Left ventricle myocardium inferior (tissue), 1 donor: ENCODE results near the gene PCDHA11. TPM values are rescaled to one million over a fixed set of nuclear protein-coding genes. Genes with fewer than 3 reads are reported as not detected.
"Not testable (repeated sequence)": the region's sequence is repeated elsewhere in the genome, so short reads cannot be mapped to it uniquely, and the experiment has no call there.

Source experiments
- DNase-seq: peaks from one replicate; pipeline ENCODE4 v3.0.0-alpha.2; 2020
- H3K27ac ChIP-seq: fragments of 200-600 bp; replicated peaks from 2 replicates; pipeline ENCODE4 v1.8.0; 2021
- H3K27me3 ChIP-seq: fragments of 200-600 bp; 2 replicates; pipeline ENCODE4 v1.8.0; 2021; ENCODE audit warnings: low read depth
- H3K36me3 ChIP-seq: fragments of 200-600 bp; 2 replicates; pipeline ENCODE4 v1.8.0; 2021
- H3K4me1 ChIP-seq: fragments of 200-600 bp; 2 replicates; pipeline ENCODE4 v1.8.0; 2021
- H3K4me3 ChIP-seq: fragments of 200-600 bp; 2 replicates; pipeline ENCODE4 v1.8.0; 2021; ENCODE audit warnings: mild to moderate bottlenecking, moderate library complexity
- H3K9me3 ChIP-seq: fragments of 200-600 bp; replicated peaks from 2 replicates; pipeline ENCODE4 v1.8.0; 2021
- intact Hi-C: fragments of 100-400 bp; cut with micrococcal nuclease; formaldehyde crosslinking; loops from one replicate; pipeline ENCODE4 v1.11.0; 2022
- total RNA-seq: library from RNA; stranded (reverse); fragmentation: NEBNext Ultra II Directional; extraction: Animal tissue kit (Norgen Biotek cat#: 25700); gene quantifications from one replicate; pipeline ENCODE4 v1.2.1, GENCODE V29; 2021
- TF ChIP-seq, protein P1 (sequence below): fragments of 200-600 bp; IDR thresholded peaks from 2 replicates; pipeline ENCODE4 v1.8.0; 2021; ENCODE audit warnings: antibody characterized with exemption, mild to moderate bottlenecking, borderline replicate concordance
- donor health status: DM: no; HTN: yes; CAD: no; lungs with severe emphysema.

The PCDHA11 gene
- total RNA-seq, 1 donor from 2014 or later: not detected

DNA sequence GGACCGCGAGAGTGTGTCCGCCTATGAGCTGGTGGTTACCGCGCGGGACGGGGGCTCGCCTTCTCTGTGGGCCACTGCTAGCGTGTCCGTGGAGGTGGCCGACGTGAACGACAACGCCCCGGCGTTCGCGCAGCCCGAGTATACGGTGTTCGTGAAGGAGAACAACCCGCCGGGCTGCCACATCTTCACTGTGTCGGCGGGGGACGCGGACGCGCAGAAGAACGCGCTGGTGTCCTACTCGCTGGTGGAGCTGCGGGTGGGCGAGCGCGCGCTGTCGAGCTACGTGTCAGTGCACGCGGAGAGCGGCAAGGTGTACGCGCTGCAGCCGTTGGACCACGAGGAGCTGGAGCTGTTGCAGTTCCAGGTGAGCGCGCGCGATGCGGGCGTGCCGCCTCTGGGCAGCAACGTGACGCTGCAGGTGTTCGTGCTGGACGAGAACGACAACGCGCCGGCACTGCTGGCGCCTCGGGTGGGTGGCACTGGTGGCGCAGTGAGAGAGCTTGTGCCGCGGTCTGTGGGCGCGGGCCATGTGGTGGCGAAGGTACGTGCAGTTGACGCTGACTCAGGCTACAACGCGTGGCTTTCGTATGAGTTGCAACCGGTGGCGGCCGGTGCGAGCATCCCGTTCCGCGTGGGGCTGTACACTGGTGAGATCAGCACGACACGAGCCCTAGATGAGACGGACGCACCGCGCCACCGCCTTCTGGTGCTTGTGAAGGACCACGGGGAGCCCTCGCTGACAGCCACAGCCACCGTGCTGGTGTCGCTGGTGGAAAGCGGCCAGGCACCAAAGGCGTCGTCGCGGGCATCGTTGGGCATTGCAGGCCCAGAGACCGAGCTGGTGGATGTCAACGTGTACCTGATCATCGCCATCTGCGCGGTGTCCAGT lies 32.9 kb upstream of the PCDHA11 start:
- peaks cover 81% of the 10 kb centered on the region for H3K27me3 ChIP-seq

DNA sequence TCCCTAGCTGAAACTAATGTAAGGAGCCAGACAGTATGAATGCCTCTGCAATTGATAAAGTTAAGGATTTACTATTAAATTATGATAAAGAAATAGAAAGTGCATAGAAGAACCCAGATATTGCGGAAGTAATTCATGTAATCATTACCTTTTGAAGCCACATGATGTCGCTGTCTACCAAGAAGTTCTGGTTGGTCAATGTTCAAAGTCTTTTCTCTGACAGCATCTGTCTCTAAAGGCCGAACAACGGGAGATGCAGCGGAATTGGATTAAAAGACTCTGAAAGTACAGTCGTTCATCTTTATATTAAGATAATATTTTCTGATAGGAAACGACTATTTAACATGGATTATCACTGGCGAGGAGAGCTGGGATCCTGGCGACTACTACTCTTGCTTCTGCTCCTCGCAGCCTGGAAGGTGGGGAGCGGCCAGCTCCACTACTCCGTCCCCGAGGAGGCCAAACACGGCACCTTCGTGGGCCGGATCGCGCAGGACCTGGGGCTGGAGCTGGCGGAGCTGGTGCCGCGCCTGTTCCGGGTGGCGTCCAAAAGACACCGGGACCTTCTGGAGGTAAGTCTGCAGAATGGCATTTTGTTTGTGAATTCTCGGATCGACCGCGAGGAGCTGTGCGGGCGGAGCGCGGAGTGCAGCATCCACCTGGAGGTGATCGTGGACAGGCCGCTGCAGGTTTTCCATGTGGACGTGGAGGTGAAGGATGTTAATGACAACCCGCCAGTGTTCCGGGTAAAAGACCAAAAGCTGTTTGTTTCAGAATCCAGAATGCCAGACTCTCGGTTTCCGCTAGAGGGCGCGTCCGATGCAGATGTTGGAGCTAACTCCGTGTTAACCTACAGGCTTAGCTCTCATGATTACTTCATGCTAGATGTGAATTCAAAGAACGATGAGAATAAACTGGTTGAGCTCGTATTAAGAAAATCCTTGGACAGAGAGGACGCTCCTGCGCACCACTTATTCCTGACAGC lies 27.5 kb upstream of the PCDHA11 start, which contains the start of gene PCDHA8:
Gene PCDHA8 (plus strand): TSS at position 210 of the 985 bp plus-strand sequence. CDS start 135 bp downstream, at position 345.
- intact Hi-C loops: no loop called here
- no peak within 1 kb of the TSS for H3K27ac ChIP-seq
- no peaks in the 10 kb centered on the region for H3K36me3 ChIP-seq
- DNase-seq: no peak
- no peak within 1 kb of the TSS for H3K4me3 ChIP-seq
- peaks cover 53% of the 10 kb centered on the region for H3K9me3 ChIP-seq
- TF ChIP-seq, protein P1, sequence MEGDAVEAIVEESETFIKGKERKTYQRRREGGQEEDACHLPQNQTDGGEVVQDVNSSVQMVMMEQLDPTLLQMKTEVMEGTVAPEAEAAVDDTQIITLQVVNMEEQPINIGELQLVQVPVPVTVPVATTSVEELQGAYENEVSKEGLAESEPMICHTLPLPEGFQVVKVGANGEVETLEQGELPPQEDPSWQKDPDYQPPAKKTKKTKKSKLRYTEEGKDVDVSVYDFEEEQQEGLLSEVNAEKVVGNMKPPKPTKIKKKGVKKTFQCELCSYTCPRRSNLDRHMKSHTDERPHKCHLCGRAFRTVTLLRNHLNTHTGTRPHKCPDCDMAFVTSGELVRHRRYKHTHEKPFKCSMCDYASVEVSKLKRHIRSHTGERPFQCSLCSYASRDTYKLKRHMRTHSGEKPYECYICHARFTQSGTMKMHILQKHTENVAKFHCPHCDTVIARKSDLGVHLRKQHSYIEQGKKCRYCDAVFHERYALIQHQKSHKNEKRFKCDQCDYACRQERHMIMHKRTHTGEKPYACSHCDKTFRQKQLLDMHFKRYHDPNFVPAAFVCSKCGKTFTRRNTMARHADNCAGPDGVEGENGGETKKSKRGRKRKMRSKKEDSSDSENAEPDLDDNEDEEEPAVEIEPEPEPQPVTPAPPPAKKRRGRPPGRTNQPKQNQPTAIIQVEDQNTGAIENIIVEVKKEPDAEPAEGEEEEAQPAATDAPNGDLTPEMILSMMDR: no peak
- no peaks in the 10 kb centered on the region for H3K4me1 ChIP-seq
- peaks cover 57% of the 10 kb centered on the region for H3K27me3 ChIP-seq

More for the DNA sequence above, 32.9 kb upstream of the PCDHA11 start:
- Histone ChIP-seq H3K36me3 (no peaks in the 10 kb centered on the region), H3K27ac (no peak overlapping the region), H3K4me3 (no peak overlapping the region), H3K9me3 (peaks cover 50% of the 10 kb centered on the region), H3K4me1 (no peaks in the 10 kb centered on the region)
- no peak for DNase-seq
- TF ChIP-seq, protein P1: no peak
- intact Hi-C loops: no loop called here

DNA sequence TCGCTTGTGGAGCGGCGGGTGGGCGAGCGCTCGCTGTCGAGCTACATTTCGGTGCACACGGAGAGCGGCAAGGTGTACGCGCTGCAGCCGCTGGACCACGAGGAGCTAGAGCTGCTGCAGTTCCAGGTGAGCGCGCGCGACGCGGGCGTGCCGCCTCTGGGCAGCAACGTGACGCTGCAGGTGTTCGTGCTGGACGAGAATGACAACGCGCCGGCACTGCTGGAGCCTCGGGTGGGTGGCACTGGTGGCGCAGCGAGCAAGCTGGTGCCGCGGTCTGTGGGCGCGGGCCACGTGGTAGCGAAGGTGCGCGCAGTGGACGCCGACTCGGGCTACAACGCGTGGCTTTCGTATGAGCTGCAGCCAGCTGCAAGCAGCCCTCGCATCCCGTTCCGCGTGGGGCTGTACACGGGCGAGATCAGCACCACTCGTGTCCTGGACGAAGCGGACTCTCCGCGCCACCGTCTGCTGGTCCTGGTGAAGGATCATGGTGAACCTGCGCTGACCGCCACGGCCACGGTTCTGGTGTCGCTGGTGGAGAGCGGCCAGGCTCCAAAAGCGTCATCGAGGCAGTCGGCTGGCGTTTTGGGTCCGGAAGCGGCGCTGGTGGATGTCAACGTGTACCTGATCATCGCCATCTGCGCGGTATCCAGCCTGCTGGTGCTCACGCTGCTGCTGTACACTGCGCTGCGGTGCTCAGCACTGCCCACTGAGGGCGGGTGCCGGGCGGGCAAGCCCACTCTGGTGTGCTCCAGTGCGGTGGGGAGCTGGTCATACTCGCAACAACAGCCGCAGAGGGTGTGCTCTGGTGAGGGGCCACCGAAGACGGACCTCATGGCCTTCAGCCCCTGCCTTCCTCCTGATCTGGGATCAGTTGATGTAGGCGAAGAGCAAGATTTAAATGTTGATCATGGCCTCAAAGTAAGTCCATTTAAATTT lies 25.7 kb upstream of the PCDHA11 start:
- Histone ChIP-seq H3K27me3 (peaks cover 62% of the 10 kb centered on the region), H3K9me3 (peaks cover 52% of the 10 kb centered on the region), H3K4me1 (no peaks in the 10 kb centered on the region), H3K27ac (no peak overlapping the region), H3K36me3 (no peaks in the 10 kb centered on the region), H3K4me3 (no peak overlapping the region)
- no peak for DNase-seq
- TF ChIP-seq, protein P1: no peak
- intact Hi-C loops: no loop called here

DNA sequence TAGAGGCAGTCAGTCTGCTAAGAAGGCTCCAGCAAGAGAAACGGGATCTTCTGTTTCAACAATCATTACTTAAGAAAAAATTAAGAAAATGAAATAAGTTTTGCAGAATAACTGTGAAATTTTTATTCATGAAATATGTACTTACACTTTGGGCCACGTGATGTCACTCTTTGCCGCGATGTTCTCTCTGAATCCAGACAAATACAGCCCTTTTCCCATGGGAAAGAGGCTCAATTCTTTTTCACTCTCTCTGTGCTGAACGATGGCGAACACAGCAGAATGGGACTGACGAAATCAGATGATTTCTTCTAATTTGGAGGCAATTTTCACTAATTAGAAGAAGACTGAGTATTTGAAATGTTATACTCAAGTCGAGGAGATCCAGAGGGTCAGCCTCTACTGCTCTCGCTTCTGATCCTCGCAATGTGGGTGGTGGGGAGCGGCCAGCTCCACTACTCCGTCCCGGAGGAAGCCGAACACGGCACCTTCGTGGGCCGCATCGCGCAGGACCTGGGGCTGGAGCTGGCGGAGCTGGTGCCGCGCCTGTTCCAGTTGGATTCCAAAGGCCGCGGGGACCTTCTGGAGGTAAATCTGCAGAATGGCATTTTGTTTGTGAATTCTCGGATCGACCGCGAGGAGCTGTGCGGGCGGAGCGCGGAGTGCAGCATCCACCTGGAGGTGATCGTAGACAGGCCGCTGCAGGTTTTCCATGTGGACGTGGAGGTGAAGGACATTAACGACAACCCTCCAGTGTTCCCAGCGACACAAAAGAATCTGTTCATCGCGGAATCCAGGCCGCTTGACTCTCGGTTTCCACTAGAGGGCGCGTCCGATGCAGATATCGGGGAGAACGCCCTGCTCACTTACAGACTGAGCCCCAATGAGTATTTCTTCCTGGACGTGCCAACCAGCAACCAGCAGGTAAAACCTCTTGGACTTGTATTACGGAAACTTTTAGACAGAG lies 20.3 kb upstream of the PCDHA11 start, which contains the start of gene PCDHA9:
Gene PCDHA9 (plus strand): TSS at position 244 of the 964 bp plus-strand sequence. CDS start 114 bp downstream, at position 358.
- Histone ChIP-seq H3K9me3 (peaks cover 47% of the 10 kb centered on the region), H3K27me3 (peaks cover 67% of the 10 kb centered on the region)
- H3K36me3 ChIP-seq, DNase-seq, H3K4me1 ChIP-seq, H3K4me3 ChIP-seq, intact Hi-C loops, H3K27ac ChIP-seq: not testable (repeated sequence)

DNA sequence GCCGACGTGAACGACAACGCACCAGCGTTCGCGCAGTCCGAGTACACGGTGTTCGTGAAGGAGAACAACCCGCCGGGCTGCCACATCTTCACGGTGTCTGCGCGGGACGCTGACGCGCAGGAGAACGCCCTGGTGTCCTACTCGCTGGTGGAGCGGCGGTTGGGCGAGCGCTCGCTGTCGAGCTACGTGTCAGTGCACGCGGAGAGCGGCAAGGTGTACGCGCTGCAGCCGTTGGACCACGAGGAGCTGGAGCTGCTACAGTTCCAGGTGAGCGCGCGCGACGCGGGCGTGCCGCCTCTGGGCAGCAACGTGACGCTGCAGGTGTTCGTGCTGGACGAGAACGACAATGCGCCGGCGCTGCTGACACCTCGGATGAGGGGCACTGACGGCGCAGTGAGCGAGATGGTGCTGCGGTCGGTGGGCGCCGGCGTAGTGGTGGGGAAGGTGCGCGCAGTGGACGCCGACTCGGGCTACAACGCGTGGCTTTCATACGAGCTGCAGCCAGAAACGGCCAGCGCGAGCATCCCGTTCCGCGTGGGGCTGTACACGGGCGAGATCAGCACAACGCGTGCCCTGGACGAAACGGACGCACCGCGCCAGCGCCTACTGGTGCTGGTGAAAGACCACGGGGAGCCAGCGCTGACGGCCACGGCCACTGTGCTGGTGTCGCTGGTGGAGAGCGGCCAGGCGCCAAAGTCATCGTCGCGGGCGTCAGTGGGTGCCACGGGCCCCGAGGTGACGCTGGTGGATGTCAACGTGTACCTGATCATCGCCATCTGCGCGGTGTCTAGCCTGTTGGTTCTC lies 18.7 kb upstream of the PCDHA11 start:
- intact Hi-C loops, DNase-seq, H3K4me3 ChIP-seq, H3K4me1 ChIP-seq, H3K36me3 ChIP-seq, H3K27ac ChIP-seq: not testable (repeated sequence)
- Histone ChIP-seq H3K27me3 (peaks cover 70% of the 10 kb centered on the region), H3K9me3 (peaks cover 38% of the 10 kb centered on the region)
